GM19372 (cell line): ENCODE data around the gene CDH12.

Source experiments
- ATAC-seq: cut with Tn5 transposase; IDR thresholded peaks from one replicate; pipeline ENCODE4 v1.9.1; 2021; ENCODE audit warnings: mild to moderate bottlenecking, low read depth, moderate library complexity; ENCODE audit not compliant: unreplicated experiment

CDH12 gene

DNA sequence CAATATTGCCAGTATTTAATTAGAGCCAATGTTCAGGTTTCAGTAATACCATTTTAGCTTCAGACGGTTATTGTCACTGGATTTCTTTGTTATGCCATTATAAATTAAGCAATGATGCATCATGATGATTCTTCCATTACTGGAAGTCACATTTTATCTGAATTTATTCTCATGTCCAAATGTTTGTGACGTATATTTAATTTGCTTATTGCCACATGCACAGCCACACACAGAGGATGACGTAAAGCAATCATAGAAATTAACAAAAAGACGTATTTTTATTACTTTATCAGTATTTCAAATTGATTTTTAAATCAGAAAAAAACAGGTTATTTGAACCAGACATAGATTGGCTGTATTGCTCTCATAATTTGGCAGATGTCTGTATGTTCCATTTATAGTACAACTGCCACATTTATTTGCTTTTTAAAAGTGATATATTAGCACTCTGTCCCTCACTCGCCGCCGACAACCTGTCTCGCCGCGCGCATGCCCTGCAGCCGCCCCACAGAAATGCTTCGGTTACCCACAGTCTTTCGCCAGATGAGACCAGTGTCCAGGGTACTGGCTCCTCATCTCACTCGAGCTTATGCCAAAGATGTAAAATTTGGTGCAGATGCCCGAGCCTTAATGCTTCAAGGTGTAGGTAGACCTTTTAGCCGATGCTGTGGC lies 970.9 kb downstream of the CDH12 start:
- no peak for ATAC-seq

- ATAC-seq, result no peak
These were observed 973.0 kb downstream of the CDH12 start for GRCh38 chr5:21880164-21880563.

DNA sequence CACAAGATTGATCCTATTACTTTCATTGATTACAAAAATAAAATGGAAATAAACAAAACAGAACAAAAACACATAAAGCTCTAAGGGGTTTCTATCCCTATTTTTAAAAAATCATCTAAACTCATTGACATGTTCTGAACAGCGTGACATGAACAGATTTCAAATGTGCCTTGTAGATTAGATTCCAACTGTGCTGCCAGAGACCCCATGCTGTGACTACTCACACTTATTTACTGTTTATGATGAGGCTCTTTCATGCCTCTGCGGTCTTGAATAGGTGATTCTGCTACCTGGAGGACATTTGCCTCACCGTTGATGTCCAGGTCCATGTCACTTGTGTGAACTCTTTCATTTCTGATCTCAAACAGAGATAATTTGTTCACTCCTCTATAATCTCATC lies 990.2 kb downstream of the CDH12 start:
- no peak for ATAC-seq

- ATAC-seq, result no peak
These were observed 994.7 kb downstream of the CDH12 start for GRCh38 chr5:21858441-21858840.

GRCh38 chr5:21856987-21857386 lies 996.2 kb downstream of the CDH12 start:
- no peak for ATAC-seq

GRCh38 chr5:21847300-21847699 lies 1005.8 kb downstream of the CDH12 start:
- no peak for ATAC-seq

GRCh38 chr5:21844960-21845359 lies 1008.2 kb downstream of the CDH12 start:
- ATAC-seq, result no peak

GRCh38 chr5:21834863-21835262 lies 1018.3 kb downstream of the CDH12 start:
- ATAC-seq, result no peak

DNA sequence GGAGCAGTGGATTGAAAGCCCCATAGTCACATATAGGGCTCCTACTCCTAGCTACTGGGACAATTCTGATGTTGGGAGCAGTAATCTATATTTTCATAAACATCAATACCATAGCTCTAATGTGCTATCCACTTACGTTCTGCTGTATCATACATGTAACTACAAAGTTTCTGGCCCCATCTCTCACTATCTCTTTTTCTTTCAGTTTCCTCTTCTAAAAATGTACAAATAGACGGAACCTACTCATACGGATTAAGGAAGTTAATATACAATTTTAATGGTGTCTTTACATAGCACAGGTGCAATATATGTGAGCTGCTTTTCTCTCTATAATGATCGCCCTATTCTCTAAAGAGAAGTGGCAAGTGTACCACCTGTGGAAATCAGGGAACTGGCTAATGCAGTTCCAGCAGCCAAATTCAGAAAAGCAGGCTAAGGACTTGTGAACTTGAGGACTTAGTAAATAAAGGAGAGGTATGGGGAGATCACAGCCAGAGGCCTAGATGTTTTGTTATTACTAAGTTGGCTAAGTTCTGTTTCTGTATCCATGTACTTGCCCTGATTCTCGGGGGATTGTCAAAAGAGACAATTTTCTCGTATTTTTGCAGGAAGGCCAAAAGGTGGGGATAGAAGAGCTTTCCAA lies 1021.9 kb downstream of the CDH12 start:
- peak; percentile 88 for ATAC-seq

DNA sequence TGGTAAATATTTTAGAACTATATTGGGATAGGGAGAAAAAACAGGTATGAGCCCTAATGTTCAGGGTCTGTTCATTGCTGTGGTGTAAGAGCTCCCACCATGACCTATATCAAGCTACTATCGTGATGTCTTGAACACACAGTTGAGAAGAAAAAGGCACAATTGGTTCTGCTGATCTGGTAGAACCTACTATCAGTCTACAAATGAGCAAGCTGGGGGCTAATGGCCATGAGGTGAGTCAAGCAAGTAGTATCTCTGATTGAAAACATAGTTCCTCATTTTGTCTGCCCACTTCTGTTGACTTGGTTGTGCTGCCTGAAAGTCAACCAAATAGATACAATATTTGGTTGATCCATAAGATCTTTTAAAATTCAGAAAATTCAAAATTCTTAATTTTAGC lies 1026.3 kb downstream of the CDH12 start:
- no peak for ATAC-seq

DNA sequence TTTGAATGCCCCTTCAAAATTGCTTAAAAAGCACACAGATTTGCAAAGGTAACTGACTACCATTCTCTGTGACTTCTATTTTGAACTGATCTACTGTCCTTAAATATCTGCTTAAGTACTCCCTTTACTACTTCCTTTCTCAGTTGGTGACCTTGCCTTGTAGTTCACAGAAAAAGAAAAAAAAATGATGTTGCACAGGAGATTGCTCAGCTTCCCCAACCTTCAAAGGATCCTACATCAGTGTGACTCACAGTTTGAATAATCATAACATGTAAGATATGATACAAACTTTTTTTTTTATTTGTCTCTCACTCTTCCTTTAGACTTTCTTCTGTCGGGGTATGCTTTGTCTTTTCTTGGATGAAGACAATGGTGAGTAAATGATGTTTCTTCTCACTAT lies 1029.6 kb downstream of the CDH12 start:
- ATAC-seq, result no peak

DNA sequence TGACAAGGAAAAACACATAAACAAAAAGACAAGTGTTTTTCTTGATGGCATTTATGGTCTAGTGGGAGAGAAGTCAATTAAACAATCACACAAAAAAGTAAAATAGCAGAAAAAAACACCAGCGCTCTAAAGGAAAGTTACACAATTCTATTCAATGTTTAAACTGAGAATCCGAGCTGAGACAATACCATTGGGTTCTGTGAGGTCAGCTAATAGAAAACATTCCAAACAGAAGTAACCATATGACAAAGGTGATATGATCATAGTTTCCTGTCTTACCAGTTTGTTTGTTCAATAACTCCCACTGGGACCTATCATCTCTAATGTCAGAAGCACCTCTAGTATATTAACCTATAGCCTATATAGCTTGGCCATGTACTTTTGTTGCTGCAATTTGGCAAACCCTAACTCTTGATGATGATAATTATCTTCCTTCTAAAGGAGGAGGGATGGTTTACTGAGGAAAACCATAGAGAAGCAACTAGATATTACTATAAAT lies 1030.0 kb downstream of the CDH12 start:
- ATAC-seq, result no peak

- no peak for ATAC-seq
These were observed 1032.6 kb downstream of the CDH12 start for GRCh38 chr5:21820527-21820926.

- no peak for ATAC-seq
These were observed 1034.8 kb downstream of the CDH12 start for GRCh38 chr5:21818370-21818720.

DNA sequence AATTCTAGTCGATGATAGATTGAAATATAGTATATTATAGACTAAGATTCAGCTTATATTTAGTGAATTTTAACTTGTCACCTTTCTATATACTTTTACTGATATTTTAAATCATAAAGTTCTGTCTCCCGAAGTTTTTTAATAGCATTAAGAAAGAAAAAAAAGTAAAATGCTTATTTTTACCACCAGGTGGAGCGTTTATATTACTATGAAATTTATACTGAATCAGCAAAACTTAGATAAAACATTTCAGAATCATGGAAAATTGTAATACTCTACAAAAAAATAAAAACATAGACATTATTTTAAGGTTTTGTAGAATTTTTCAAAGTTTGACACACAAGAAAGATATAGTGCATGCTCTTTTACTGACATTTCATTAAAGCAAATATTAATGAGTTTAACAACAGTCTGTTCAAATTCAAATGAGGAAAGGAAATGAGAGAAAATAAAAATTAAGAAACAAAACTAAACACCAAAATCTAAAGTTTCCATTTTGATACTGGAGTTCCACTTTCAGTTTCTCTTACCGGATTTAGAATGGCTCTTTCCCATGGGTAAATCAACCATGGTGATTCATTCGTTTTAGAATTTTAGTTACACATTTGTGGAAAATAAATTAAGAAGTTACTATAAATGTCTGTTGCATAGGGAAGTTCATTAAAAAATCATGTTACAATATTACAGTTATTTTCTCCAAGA lies 1035.3 kb downstream of the CDH12 start:
- ATAC-seq, result no peak

GRCh38 chr5:21810737-21811316 lies 1042.3 kb downstream of the CDH12 start:
- no peak for ATAC-seq

DNA sequence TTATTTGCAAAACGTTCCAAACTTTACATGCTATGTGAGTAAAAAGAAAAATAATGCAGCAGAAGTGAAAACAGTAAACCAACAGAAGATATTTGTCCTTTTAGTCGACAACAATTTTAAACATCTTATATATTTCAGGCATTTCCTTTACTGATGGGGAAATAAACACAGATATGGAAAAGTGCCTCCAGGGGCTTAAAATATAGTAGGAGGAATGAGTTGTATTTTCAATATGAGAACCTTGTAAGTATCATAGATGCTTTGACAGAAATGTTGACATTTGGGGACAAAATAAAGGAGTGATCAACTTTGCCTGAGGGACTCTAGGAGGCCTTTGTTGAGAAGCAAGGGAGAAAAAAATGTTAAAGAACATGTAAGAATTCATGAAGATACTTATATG lies 1043.5 kb downstream of the CDH12 start:
- no peak for ATAC-seq

GRCh38 chr5:21807953-21808352 lies 1045.2 kb downstream of the CDH12 start:
- ATAC-seq, result no peak

DNA sequence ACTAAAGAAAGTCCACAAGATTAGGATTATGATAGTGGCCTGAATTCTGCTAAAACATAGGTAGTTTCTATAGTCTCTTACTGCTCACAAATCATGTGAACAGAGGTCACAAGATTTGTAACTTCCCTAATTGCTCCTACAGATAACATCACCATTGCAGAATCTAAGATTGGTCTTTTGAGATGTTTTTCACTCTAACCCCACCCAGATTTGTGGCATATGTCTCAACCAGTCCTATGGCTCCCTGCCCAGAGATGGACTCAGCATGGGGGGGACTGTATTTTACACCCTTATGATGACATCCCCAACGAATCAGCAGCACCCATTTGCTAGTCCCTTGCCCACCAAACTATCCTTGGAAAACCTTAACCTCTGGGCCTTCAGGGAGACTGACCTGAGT lies 1046.2 kb downstream of the CDH12 start:
- no peak for ATAC-seq

DNA sequence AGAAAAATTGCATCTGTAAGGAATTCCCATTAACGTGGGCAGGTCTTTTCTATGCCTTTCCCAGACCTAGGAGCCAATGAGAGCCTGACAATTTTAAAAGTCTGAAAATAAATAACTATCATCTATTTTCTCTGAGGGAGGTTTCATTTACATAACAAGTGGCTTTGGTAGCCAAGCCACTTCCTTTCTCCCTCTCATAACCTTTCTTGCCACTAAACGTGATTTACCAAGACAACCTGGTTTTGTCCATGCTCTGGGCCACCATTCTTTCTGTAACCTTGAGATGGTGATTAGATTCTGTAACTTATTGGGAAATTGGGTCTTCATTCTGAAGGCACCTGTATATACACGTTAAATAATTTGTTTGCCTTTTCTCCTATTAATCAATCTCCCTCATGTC lies 1046.9 kb downstream of the CDH12 start:
- ATAC-seq, result no peak

GRCh38 chr5:21802869-21803490 lies 1050.2 kb downstream of the CDH12 start:
- no peak for ATAC-seq
